ENCODE data around the gene PPP1R11. TPM values are rescaled to one million over a fixed set of nuclear protein-coding genes. Genes with fewer than 3 reads are reported as not detected.

PPP1R11 gene
- total RNA-seq, 1 experiment from 2014 or later = 60.1 TPM

GRCh38 chr6:30093951-30094661 lies 27.1 kb downstream of the PPP1R11 start:
- Mint-ChIP-seq H3K4me1 (ENCODE audit: insufficient read depth, unreplicated experiment) (peaks cover 39% of the 10 kb centered on the region), H3K27ac (ENCODE audit: low read depth, unreplicated experiment) (no peak overlapping the region), H3K36me3 (ENCODE audit: insufficient read depth, unreplicated experiment) (no peaks in the 10 kb centered on the region), H3K9me3 (ENCODE audit: unreplicated experiment) (no peaks in the 10 kb centered on the region), H3K4me3 (ENCODE audit: unreplicated experiment) (no peak overlapping the region), H3K27me3 (ENCODE audit: insufficient read depth, unreplicated experiment) (peaks cover 18% of the 10 kb centered on the region)
- no peak for DNase-seq (ENCODE audit: unreplicated experiment)
- intact Hi-C loops (cut with micrococcal nuclease) = no loop called here
- TF ChIP-seq CTCF (IDR thresholded peaks at IDR 0.05; ENCODE audit: unreplicated experiment) = no peak
- POLR2A ChIA-PET = interaction anchor here (0.5 to 3.0 kb wide), 7 partner anchors 7 to 119 kb away, joined by 3 to 16 read pairs (median 4); partner anchors contain the start of genes POLR1H and TRIM26
- no TSS peak for BruUV-seq (replicated peaks)
- CTCF ChIA-PET = interaction anchor here (0.8 to 2.6 kb wide), 4 partner anchors 10 to 37 kb away, joined by 6 to 12 read pairs (median 9); no protein-coding TSS in a partner anchor

- H3K27ac Mint-ChIP-seq (ENCODE audit: low read depth, unreplicated experiment) = no peak overlapping the region
- intact Hi-C loops (cut with micrococcal nuclease) = no loop called here
Observed at GRCh38 chr6:30096829-30097228, 29.8 kb downstream of the PPP1R11 start.

GRCh38 chr6:30097902-30098768 lies 31.1 kb downstream of the PPP1R11 start:
- Mint-ChIP-seq H3K36me3 (ENCODE audit: insufficient read depth, unreplicated experiment) (no peaks in the 10 kb centered on the region), H3K9me3 (ENCODE audit: unreplicated experiment) (no peaks in the 10 kb centered on the region), H3K4me1 (ENCODE audit: insufficient read depth, unreplicated experiment) (peaks cover 39% of the 10 kb centered on the region), H3K27ac (ENCODE audit: low read depth, unreplicated experiment) (no peak overlapping the region), H3K4me3 (ENCODE audit: unreplicated experiment) (no peak overlapping the region), H3K27me3 (ENCODE audit: insufficient read depth, unreplicated experiment) (peaks cover 18% of the 10 kb centered on the region)
- no peak for TF ChIP-seq CTCF (IDR thresholded peaks at IDR 0.05; ENCODE audit: unreplicated experiment)
- intact Hi-C loops (cut with micrococcal nuclease) = no loop called here
- BruUV-seq (replicated peaks) = no TSS peak
- POLR2A ChIA-PET = interaction anchor here (0.8 to 2.9 kb wide), 2 partner anchors 22 to 32 kb away, joined by 3 to 8 read pairs; partner anchors contain the start of gene PPP1R11
- no peak for DNase-seq (ENCODE audit: unreplicated experiment)
- CTCF ChIA-PET = no interaction called here

More at GRCh38 chr6:30096829-30097228, 29.8 kb downstream of the PPP1R11 start:
- no TSS peak for BruUV-seq (replicated peaks)
- ChIA-PET CTCF (interaction anchor here (2.6 kb wide), 1 partner anchor 35 kb away, joined by 12 read pairs; no protein-coding TSS in a partner anchor), POLR2A (interaction anchor here (1.0 to 2.9 kb wide), 2 partner anchors 23 to 30 kb away, joined by 4 to 8 read pairs; partner anchors contain the start of gene PPP1R11)
- no peak overlapping the region for H3K4me3 Mint-ChIP-seq (ENCODE audit: unreplicated experiment)
- no peaks in the 10 kb centered on the region for H3K9me3 Mint-ChIP-seq (ENCODE audit: unreplicated experiment)
- no peak for TF ChIP-seq CTCF (IDR thresholded peaks at IDR 0.05; ENCODE audit: unreplicated experiment)
- H3K4me1 Mint-ChIP-seq (ENCODE audit: insufficient read depth, unreplicated experiment) = peaks cover 36% of the 10 kb centered on the region
- no peaks in the 10 kb centered on the region for H3K36me3 Mint-ChIP-seq (ENCODE audit: insufficient read depth, unreplicated experiment)
- H3K27me3 Mint-ChIP-seq (ENCODE audit: insufficient read depth, unreplicated experiment) = peaks cover 18% of the 10 kb centered on the region
- no peak for DNase-seq (ENCODE audit: unreplicated experiment)

GRCh38 chr6:30100154-30100553 lies 33.2 kb downstream of the PPP1R11 start:
- intact Hi-C loops (cut with micrococcal nuclease) = no loop called here
- no peak for TF ChIP-seq CTCF (IDR thresholded peaks at IDR 0.05; ENCODE audit: unreplicated experiment)
- H3K9me3 Mint-ChIP-seq (ENCODE audit: unreplicated experiment) = no peaks in the 10 kb centered on the region
- POLR2A ChIA-PET = interaction anchor here (0.6 to 1.7 kb wide), 4 partner anchors 8 to 458 kb away, joined by 3 to 5 read pairs (median 4); partner anchors contain the start of gene PPP1R11
- peaks cover 38% of the 10 kb centered on the region for H3K4me1 Mint-ChIP-seq (ENCODE audit: insufficient read depth, unreplicated experiment)
- no peaks in the 10 kb centered on the region for H3K36me3 Mint-ChIP-seq (ENCODE audit: insufficient read depth, unreplicated experiment)
- H3K4me3 Mint-ChIP-seq (ENCODE audit: unreplicated experiment) = peak overlapping the region; percentile 70
- BruUV-seq (replicated peaks) = no TSS peak
- CTCF ChIA-PET = no interaction called here
- peaks cover 18% of the 10 kb centered on the region for H3K27me3 Mint-ChIP-seq (ENCODE audit: insufficient read depth, unreplicated experiment)
- H3K27ac Mint-ChIP-seq (ENCODE audit: low read depth, unreplicated experiment) = no peak overlapping the region
- no peak for DNase-seq (ENCODE audit: unreplicated experiment)
